K562 (cell line): ENCODE results near the gene CCDC50.

Source experiments
- ATF7 ChIP-seq: fragments of 450-650 bp; IDR thresholded peaks from 2 replicates; pipeline ENCODE4 v1.7.1; 2014; ENCODE audit warnings: mild to moderate bottlenecking, moderate library complexity
- CHD4 ChIP-seq: fragments of 200-600 bp; sonication (generic); IDR thresholded peaks from 3 replicates; pipeline ENCODE4 v1.6.1; 2012; ENCODE audit warnings: low read depth, mild to moderate bottlenecking, mixed read lengths, low read length, inconsistent platforms; ENCODE audit not compliant: insufficient read depth, insufficient replicate concordance, poor library complexity, severe bottlenecking
- CREB3L1 ChIP-seq: fragments of 450-650 bp; IDR thresholded peaks from 2 replicates; pipeline ENCODE4 v1.6.1; 2014; ENCODE audit warnings: low read depth, mild to moderate bottlenecking, moderate library complexity, borderline replicate concordance
- EZH2 ChIP-seq: IDR thresholded peaks from 2 replicates; pipeline ENCODE4 v1.6.1; 2012; ENCODE audit warnings: low read depth, mild to moderate bottlenecking, inconsistent platforms, low read length, borderline replicate concordance
- MYC ChIP-seq, 2 experiments: fragments of 250-450 bp in 1 of 2; sonication (Bioruptor Pico) in 1 of 2; IDR thresholded peaks; 2 replicates each; pipeline versions ENCODE4 v1.5.1 to v1.6.1; 2012 to 2021; ENCODE audit warnings: low read depth in 2 of 2, borderline replicate concordance in 1 of 2, improper control_type of control experiment in 1 of 2, low read length in 1 of 2, mild to moderate bottlenecking in 1 of 2, moderate library complexity in 1 of 2
- NBN ChIP-seq: fragments of 450-650 bp; IDR thresholded peaks from 2 replicates; pipeline ENCODE4 v1.6.1; 2016; ENCODE audit warnings: low read depth, mild to moderate bottlenecking
- POLR2A ChIP-seq: fragments of 450-650 bp; conservative IDR thresholded peaks from 2 replicates; pipeline ENCODE4 v1.6.1; 2016
- TEAD4 ChIP-seq, 2 experiments: sonication (generic) in 1 of 2; formaldehyde crosslinking in 1 of 2; IDR thresholded peaks; 2 replicates each; pipeline versions ENCODE4 v1.6.1 to v1.8.0; 2012 to 2022; ENCODE audit warnings: borderline replicate concordance in 1 of 2, inconsistent platforms in 1 of 2, low read length in 1 of 2, mild to moderate bottlenecking in 1 of 2, missing genetic modification reagents in 1 of 2
- TRIM25 ChIP-seq: fragments of 450-650 bp; IDR thresholded peaks from 2 replicates; pipeline ENCODE4 v1.7.0; 2016; ENCODE audit warnings: borderline replicate concordance
- USF2 ChIP-seq: sonication (generic); formaldehyde crosslinking; IDR thresholded peaks from 2 replicates; pipeline ENCODE4 v1.5.0; 2020; ENCODE audit warnings: missing genetic modification reagents
- ZBTB17 ChIP-seq: fragments of 450-650 bp; formaldehyde crosslinking; IDR thresholded peaks from 2 replicates; pipeline ENCODE4 v1.4.0; 2020; ENCODE audit warnings: mild to moderate bottlenecking
- ZNF41 ChIP-seq: fragments of 250-450 bp; sonication (Bioruptor Pico); conservative IDR thresholded peaks from 2 replicates; pipeline ENCODE4 v1.4.0; 2020; ENCODE audit warnings: mild to moderate bottlenecking
- ZNF668 ChIP-seq: fragments of 250-450 bp; sonication (Bioruptor Pico); IDR thresholded peaks from 2 replicates; pipeline ENCODE4 v1.8.0; 2022; ENCODE audit warnings: mild to moderate bottlenecking, inconsistent platforms

- TF ChIP-seq CREB3L1: no peak
- TF ChIP-seq EZH2: no peak
- no peak for TF ChIP-seq NBN
- no peak for TF ChIP-seq USF2 (CRISPR knock-in tag)
- no peak for TF ChIP-seq TEAD4 (IDR thresholded peaks at IDR 0.05; ENCODE audit: low read length)
- TF ChIP-seq TEAD4 (CRISPR knock-in tag; IDR thresholded peaks at IDR 0.05; ENCODE audit: borderline replicate concordance): no peak
- no peak for TF ChIP-seq ZNF668 (CRISPR knock-in tag)
- TF ChIP-seq MYC (IDR thresholded peaks at IDR 0.05; ENCODE audit: low read depth, low read length): no peak
- TF ChIP-seq MYC (CRISPR knock-in tag; IDR thresholded peaks at IDR 0.05; ENCODE audit: borderline replicate concordance, low read depth): no peak
- no peak for TF ChIP-seq ATF7
- no peak for TF ChIP-seq TRIM25
- TF ChIP-seq CHD4: no peak
- TF ChIP-seq ZBTB17: no peak
- TF ChIP-seq ZNF41 (CRISPR knock-in tag): no peak
- no peak for TF ChIP-seq POLR2A
Measured at GRCh38 chr3:191343115-191343514, 13.9 kb downstream of the CCDC50 start.
